ENCODE results near the gene ZNF597. TPM values are rescaled to one million over a fixed set of nuclear protein-coding genes. Genes with fewer than 3 reads are reported as not detected.

The ZNF597 gene
- total RNA-seq, 1 experiment from 2014 or later = not detected

DNA sequence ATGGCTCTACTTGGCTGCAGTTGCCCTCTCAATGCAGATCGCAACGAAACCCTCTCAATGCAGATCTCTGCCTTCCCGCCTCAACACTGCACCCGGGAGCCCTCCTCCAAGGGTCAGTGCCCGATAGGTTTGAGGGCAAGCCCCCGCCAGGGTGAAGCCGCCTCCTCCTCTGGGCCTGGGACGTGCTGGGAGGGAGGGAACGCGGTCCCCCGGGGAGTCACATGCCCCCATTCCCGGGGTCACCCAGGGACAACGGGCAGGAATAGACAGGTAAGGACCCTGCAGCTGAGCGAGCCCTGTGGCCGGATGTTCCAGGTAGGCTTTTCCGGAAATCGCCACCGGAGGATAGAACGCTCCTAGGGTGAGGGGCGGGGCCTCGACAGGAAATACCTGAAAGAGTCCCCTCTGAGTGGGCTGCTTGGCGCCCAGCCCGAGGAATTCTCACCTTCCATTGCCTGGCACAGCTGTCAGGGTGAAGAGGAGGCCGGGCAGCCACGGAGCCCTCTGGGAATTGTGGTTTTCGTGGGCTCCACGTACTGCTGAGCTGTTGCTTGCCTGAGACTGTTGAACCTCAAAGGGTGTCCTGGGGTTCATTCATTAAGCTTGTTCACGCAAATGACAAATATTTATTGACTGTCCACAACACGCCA, 29.4 kb downstream of the ZNF597 start:
- ATAC-seq (no peak), DNase-seq (no peak)
- POLR2A ChIA-PET (ENCODE audit: unreplicated experiment) = no interaction called here

DNA sequence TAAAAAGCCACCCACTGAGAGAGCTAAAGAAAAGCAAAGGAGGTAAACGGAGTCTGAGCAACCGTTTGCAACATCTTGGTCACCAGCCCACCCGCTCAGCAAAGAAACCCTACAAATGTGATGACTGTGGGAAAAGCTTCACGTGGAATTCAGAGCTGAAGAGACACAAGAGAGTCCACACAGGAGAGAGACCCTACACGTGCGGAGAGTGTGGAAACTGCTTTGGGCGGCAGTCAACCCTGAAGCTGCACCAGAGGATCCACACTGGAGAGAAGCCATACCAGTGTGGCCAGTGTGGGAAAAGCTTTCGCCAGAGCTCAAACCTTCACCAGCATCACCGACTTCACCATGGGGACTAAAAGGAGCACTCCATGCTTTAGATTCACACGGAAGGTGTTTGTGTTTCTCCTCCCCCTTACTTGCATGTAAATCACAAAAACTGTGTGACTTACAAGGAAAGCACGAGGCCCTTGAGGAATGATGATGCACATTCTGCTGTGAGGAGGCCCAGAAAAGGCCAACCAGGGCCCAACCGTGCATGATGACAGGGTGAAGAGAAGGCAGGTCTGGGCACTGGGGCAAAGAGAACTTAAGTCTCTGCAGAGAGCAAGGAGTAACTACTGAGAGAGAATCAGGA, 34.6 kb downstream of the ZNF597 start:
- DNase-seq (no peak), ATAC-seq (no peak)
- Histone ChIP-seq H2AFZ (ENCODE audit: low read length) (no peak overlapping the region), H3K27me3 (ENCODE audit: low read length) (no peaks in the 10 kb centered on the region), H3K27ac (ENCODE audit: low read length) (no peak overlapping the region), H3K36me3 (ENCODE audit: low read depth, low read length) (peaks cover 57% of the 10 kb centered on the region), H3K9me3 (ENCODE audit: low read length) (peaks cover 15% of the 10 kb centered on the region), H3F3A (ENCODE audit: low read length, unreplicated experiment) (no peaks in the 10 kb centered on the region), H3K9me2 (replicated peaks; ENCODE audit: low read length) (no peaks in the 10 kb centered on the region), H4K20me1 (ENCODE audit: low read length) (no peaks in the 10 kb centered on the region), H3K4me1 (ENCODE audit: insufficient read depth, low read length) (no peaks in the 10 kb centered on the region), H3K4me2 (ENCODE audit: low read length) (no peak overlapping the region), H3K9ac (ENCODE audit: low read length) (no peak overlapping the region), H3K4me3 (ENCODE audit: low read length) (no peak overlapping the region), H3K79me2 (ENCODE audit: low read length) (no peaks in the 10 kb centered on the region)
- BruUV-seq (replicated peaks) = no TSS peak
- ChIA-PET POLR2A (ENCODE audit: unreplicated experiment) (no interaction called here), CTCF (no interaction called here)
- TF ChIP-seq EZH2 (IDR thresholded peaks at IDR 0.05; ENCODE audit: low read length, unreplicated experiment) (no peak), EZH2phosphoT487 (IDR thresholded peaks at IDR 0.05; ENCODE audit: borderline replicate concordance, low read length) (no peak)
- TF ChIP-seq, protein P1, sequence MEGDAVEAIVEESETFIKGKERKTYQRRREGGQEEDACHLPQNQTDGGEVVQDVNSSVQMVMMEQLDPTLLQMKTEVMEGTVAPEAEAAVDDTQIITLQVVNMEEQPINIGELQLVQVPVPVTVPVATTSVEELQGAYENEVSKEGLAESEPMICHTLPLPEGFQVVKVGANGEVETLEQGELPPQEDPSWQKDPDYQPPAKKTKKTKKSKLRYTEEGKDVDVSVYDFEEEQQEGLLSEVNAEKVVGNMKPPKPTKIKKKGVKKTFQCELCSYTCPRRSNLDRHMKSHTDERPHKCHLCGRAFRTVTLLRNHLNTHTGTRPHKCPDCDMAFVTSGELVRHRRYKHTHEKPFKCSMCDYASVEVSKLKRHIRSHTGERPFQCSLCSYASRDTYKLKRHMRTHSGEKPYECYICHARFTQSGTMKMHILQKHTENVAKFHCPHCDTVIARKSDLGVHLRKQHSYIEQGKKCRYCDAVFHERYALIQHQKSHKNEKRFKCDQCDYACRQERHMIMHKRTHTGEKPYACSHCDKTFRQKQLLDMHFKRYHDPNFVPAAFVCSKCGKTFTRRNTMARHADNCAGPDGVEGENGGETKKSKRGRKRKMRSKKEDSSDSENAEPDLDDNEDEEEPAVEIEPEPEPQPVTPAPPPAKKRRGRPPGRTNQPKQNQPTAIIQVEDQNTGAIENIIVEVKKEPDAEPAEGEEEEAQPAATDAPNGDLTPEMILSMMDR (conservative IDR thresholded peaks at IDR 0.05; ENCODE audit: low read depth, low read length) = no peak
- intact Hi-C loops (cut with micrococcal nuclease) = no loop called here

More for the DNA sequence above, 29.4 kb downstream of the ZNF597 start:
- intact Hi-C loops (cut with micrococcal nuclease) = no loop called here
- no peak overlapping the region for H3K9ac ChIP-seq (ENCODE audit: low read length)
- H3K9me3 ChIP-seq (ENCODE audit: low read length) = peaks cover 5% of the 10 kb centered on the region
- H3K4me2 ChIP-seq (ENCODE audit: low read length) = no peak overlapping the region
- H4K20me1 ChIP-seq (ENCODE audit: low read length) = no peaks in the 10 kb centered on the region
- no peaks in the 10 kb centered on the region for H3F3A ChIP-seq (ENCODE audit: low read length, unreplicated experiment)
- H3K4me3 ChIP-seq (ENCODE audit: low read length) = no peak overlapping the region
- CTCF ChIA-PET = no interaction called here
- no peaks in the 10 kb centered on the region for H3K79me2 ChIP-seq (ENCODE audit: low read length)
- H3K27me3 ChIP-seq (ENCODE audit: low read length) = no peaks in the 10 kb centered on the region
- H3K36me3 ChIP-seq (ENCODE audit: low read depth, low read length) = peaks cover 5% of the 10 kb centered on the region
- TF ChIP-seq, protein P1 (conservative IDR thresholded peaks at IDR 0.05; ENCODE audit: low read depth, low read length) = no peak
- no TSS peak for BruUV-seq (replicated peaks)
- H3K9me2 ChIP-seq (replicated peaks; ENCODE audit: low read length) = no peaks in the 10 kb centered on the region
- no peaks in the 10 kb centered on the region for H3K4me1 ChIP-seq (ENCODE audit: insufficient read depth, low read length)
- no peak overlapping the region for H3K27ac ChIP-seq (ENCODE audit: low read length)
- H2AFZ ChIP-seq (ENCODE audit: low read length) = no peak overlapping the region

Measured in PC-3 (cell line).